HEK293 (cell line): ENCODE results near the gene MTHFSD.

Experiments used
- EGR2 ChIP-seq: fragments of 450-650 bp; formaldehyde crosslinking; IDR thresholded peaks from 2 replicates; pipeline ENCODE4 v1.5.1; 2016; ENCODE audit warnings: low read depth, missing biosample characterization, missing genetic modification characterization
- HOXD13 ChIP-seq: sonication (generic); formaldehyde crosslinking; IDR thresholded peaks from 2 replicates; pipeline ENCODE4 v1.8.0; 2022; ENCODE audit warnings: missing genetic modification reagents, borderline replicate concordance
- KLF10 ChIP-seq: fragments of 450-650 bp; IDR thresholded peaks from 2 replicates; pipeline ENCODE4 v1.5.1; 2018; ENCODE audit warnings: missing biosample characterization, mild to moderate bottlenecking, missing genetic modification characterization
- OVOL3 ChIP-seq: fragments of 450-650 bp; formaldehyde crosslinking; IDR thresholded peaks from 2 replicates; pipeline ENCODE4 v1.5.1; 2016; ENCODE audit warnings: missing biosample characterization, missing genetic modification characterization
- PRDM4 ChIP-seq: fragments of 450-650 bp; formaldehyde crosslinking; IDR thresholded peaks from 2 replicates; pipeline ENCODE4 v1.5.1; 2017; ENCODE audit warnings: missing biosample characterization, missing genetic modification characterization
- SCRT2 ChIP-seq: fragments of 450-650 bp; formaldehyde crosslinking; IDR thresholded peaks from 2 replicates; pipeline ENCODE4 v1.5.1; 2016; ENCODE audit warnings: missing biosample characterization, missing genetic modification characterization
- SP7 ChIP-seq: fragments of 450-650 bp; formaldehyde crosslinking; IDR thresholded peaks from 2 replicates; pipeline ENCODE4 v1.5.1; 2016; ENCODE audit warnings: missing biosample characterization, missing genetic modification characterization
- YY2 ChIP-seq: fragments of 450-650 bp; formaldehyde crosslinking; IDR thresholded peaks from 2 replicates; pipeline ENCODE4 v1.5.1; 2016; ENCODE audit warnings: missing biosample characterization, missing genetic modification characterization
- ZFHX2 ChIP-seq: fragments of 450-650 bp; formaldehyde crosslinking; conservative IDR thresholded peaks from 2 replicates; pipeline ENCODE4 v1.5.1; 2016; ENCODE audit warnings: missing biosample characterization, missing genetic modification characterization
- ZIC2 ChIP-seq: fragments of 450-650 bp; formaldehyde crosslinking; IDR thresholded peaks from 2 replicates; pipeline ENCODE4 v1.5.1; 2016; ENCODE audit warnings: missing biosample characterization, missing genetic modification characterization
- ZNF138 ChIP-seq: fragments of 450-650 bp; formaldehyde crosslinking; IDR thresholded peaks from 2 replicates; pipeline ENCODE4 v1.5.1; 2016; ENCODE audit warnings: missing biosample characterization, missing genetic modification characterization, borderline replicate concordance
- ZNF155 ChIP-seq: fragments of 450-650 bp; formaldehyde crosslinking; IDR thresholded peaks from 2 replicates; pipeline ENCODE4 v1.5.1; 2016; ENCODE audit warnings: missing biosample characterization, missing genetic modification characterization
- ZNF169 ChIP-seq: fragments of 450-650 bp; formaldehyde crosslinking; IDR thresholded peaks from 2 replicates; pipeline ENCODE4 v1.5.1; 2016; ENCODE audit warnings: missing biosample characterization, missing genetic modification characterization
- ZNF2 ChIP-seq: fragments of 450-650 bp; formaldehyde crosslinking; IDR thresholded peaks from 2 replicates; pipeline ENCODE4 v1.5.1; 2016; ENCODE audit warnings: missing biosample characterization, missing genetic modification characterization
- ZNF23 ChIP-seq: fragments of 450-650 bp; formaldehyde crosslinking; IDR thresholded peaks from 2 replicates; pipeline ENCODE4 v1.5.1; 2016; ENCODE audit warnings: missing biosample characterization, missing genetic modification characterization, borderline replicate concordance
- ZNF302 ChIP-seq: fragments of 450-650 bp; formaldehyde crosslinking; IDR thresholded peaks from 2 replicates; pipeline ENCODE4 v1.5.1; 2016; ENCODE audit warnings: missing biosample characterization, missing genetic modification characterization, low read depth
- ZNF350 ChIP-seq: fragments of 450-650 bp; formaldehyde crosslinking; IDR thresholded peaks from 2 replicates; pipeline ENCODE4 v1.5.0; 2017; ENCODE audit warnings: missing biosample characterization, mild to moderate bottlenecking, missing genetic modification characterization
- ZNF37A ChIP-seq: fragments of 450-650 bp; IDR thresholded peaks from 2 replicates; pipeline ENCODE4 v1.5.1; 2018; ENCODE audit warnings: missing biosample characterization, missing genetic modification characterization
- ZNF391 ChIP-seq: fragments of 450-650 bp; formaldehyde crosslinking; IDR thresholded peaks from 2 replicates; pipeline ENCODE4 v1.5.1; 2016; ENCODE audit warnings: low read depth, missing biosample characterization, missing genetic modification characterization, borderline replicate concordance
- ZNF416 ChIP-seq: fragments of 450-650 bp; formaldehyde crosslinking; IDR thresholded peaks from 2 replicates; pipeline ENCODE4 v1.5.1; 2016; ENCODE audit warnings: missing biosample characterization, missing genetic modification characterization
- ZNF513 ChIP-seq: fragments of 450-650 bp; IDR thresholded peaks from 2 replicates; pipeline ENCODE4 v1.5.1; 2018; ENCODE audit warnings: missing biosample characterization, missing genetic modification characterization
- ZNF549 ChIP-seq: fragments of 450-650 bp; IDR thresholded peaks from 2 replicates; pipeline ENCODE4 v1.5.1; 2018; ENCODE audit warnings: missing biosample characterization, missing genetic modification characterization, mild to moderate bottlenecking, inconsistent platforms, moderate library complexity
- ZNF610 ChIP-seq: fragments of 450-650 bp; formaldehyde crosslinking; IDR thresholded peaks from 2 replicates; pipeline ENCODE4 v1.5.1; 2016; ENCODE audit warnings: missing biosample characterization, missing genetic modification characterization, borderline replicate concordance
- ZNF660 ChIP-seq: fragments of 450-650 bp; IDR thresholded peaks from 2 replicates; pipeline ENCODE4 v1.5.1; 2018; ENCODE audit warnings: missing biosample characterization, mild to moderate bottlenecking, missing genetic modification characterization
- ZNF677 ChIP-seq: fragments of 450-650 bp; IDR thresholded peaks from 2 replicates; pipeline ENCODE4 v1.5.0; 2018; ENCODE audit warnings: missing biosample characterization, mild to moderate bottlenecking, missing genetic modification characterization, moderate library complexity
- ZNF777 ChIP-seq: fragments of 450-650 bp; formaldehyde crosslinking; IDR thresholded peaks from 2 replicates; pipeline ENCODE4 v1.5.1; 2017; ENCODE audit warnings: missing biosample characterization, missing genetic modification characterization, borderline replicate concordance
- ZSCAN30 ChIP-seq: fragments of 450-650 bp; IDR thresholded peaks from 2 replicates; pipeline ENCODE4 v1.5.1; 2018; ENCODE audit warnings: missing biosample characterization, mild to moderate bottlenecking, missing genetic modification characterization, moderate library complexity
- ZXDB ChIP-seq: fragments of 450-650 bp; formaldehyde crosslinking; IDR thresholded peaks from 2 replicates; pipeline ENCODE4 v1.5.1; 2016; ENCODE audit warnings: missing biosample characterization, missing genetic modification characterization
- TF ChIP-seq, protein P1 (sequence below): fragments of 450-650 bp; formaldehyde crosslinking; IDR thresholded peaks from 2 replicates; pipeline ENCODE4 v1.5.1; 2017; ENCODE audit warnings: missing biosample characterization, missing genetic modification characterization
- TF ChIP-seq, protein P2 (sequence below): fragments of 450-650 bp; formaldehyde crosslinking; IDR thresholded peaks from 2 replicates; pipeline ENCODE4 v1.5.1; 2016; ENCODE audit warnings: missing biosample characterization, missing genetic modification characterization
- TF ChIP-seq, protein P3 (sequence below): fragments of 450-650 bp; formaldehyde crosslinking; IDR thresholded peaks from 2 replicates; pipeline ENCODE4 v1.5.1; 2016; ENCODE audit warnings: missing biosample characterization, missing genetic modification characterization, borderline replicate concordance

Gene MTHFSD

DNA sequence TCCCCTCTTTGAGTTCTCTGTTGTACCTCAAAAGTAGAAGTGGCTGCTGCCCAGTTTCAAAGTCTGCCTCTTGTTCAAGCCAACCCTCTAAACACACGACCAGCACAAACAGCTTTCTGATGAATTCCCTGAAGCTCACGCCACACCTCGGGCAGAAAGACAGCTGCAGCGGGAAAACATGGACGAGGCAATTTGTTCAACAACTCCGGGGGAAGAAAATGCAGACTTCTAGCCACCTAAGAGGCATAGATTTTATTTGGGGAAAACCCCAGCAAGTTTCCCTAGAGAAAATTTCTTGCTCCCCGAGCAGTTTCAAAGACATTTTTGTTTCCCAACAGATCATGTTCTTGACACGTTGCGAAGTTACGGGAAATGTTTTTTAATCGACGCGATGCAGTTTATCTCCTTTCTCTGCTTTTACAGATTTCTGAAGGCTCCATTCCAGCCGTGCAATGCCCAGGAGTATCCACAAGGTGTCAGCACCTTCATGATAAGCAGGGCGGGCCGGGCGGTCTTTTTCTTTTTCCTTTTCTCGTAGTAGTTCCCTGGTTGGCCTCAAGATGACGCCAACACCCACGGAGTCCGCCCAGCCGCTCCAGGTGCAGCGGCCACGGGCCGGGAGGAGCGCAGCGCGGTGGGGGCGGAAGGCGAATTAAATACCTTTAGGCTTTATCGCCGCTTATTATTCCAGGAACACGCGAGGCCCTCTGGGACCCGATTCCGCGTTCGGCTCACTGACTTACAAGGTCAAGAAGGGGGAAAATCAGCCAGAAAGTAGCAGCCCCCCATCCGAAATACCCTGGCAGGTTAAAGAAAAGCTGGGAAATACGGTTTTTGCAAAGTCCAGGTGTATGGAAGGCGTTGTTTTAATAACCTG, 8.7 kb upstream of the MTHFSD start (continued):
- TF ChIP-seq ZXDB (0 out of 2 replicates have a peak, but pooled peaks have one; percentile 16), ZNF549 (no peak), ZNF37A (no peak), ZNF677 (tag by site-specific recombination) (no peak), ZNF23 (tag by site-specific recombination) (no peak), ZNF660 (tag by site-specific recombination) (peak; percentile 84), ZNF155 (no peak), ZNF2 (tag by site-specific recombination) (peak; percentile 57; the same call in 1 of the 2 replicates), SCRT2 (tag by site-specific recombination) (no peak), ZNF350 (tag by site-specific recombination) (no peak), OVOL3 (tag by site-specific recombination) (no peak), EGR2 (tag by site-specific recombination) (peak; percentile 24; the same call in 1 of the 2 replicates), HOXD13 (CRISPR knock-in tag) (no peak), ZNF416 (no peak), ZNF610 (tag by site-specific recombination) (peak; percentile 50; the same call in 1 of the 2 replicates), ZNF302 (tag by site-specific recombination) (no peak), ZIC2 (tag by site-specific recombination) (peak; percentile 15; the same call in 1 of the 2 replicates), ZNF391 (peak; percentile 28; the same call in 1 of the 2 replicates), KLF10 (tag by site-specific recombination) (no peak), ZNF169 (tag by site-specific recombination) (no peak), SP7 (tag by site-specific recombination) (peak; percentile 56; the same call in 1 of the 2 replicates), ZSCAN30 (tag by site-specific recombination) (peak; percentile 93), YY2 (tag by site-specific recombination) (no peak), PRDM4 (tag by site-specific recombination) (no peak), ZFHX2 (tag by site-specific recombination) (peak; percentile 39; the same call in 1 of the 2 replicates), ZNF138 (tag by site-specific recombination) (no peak), ZNF513 (no peak), ZNF777 (tag by site-specific recombination) (peak; percentile 34; the same call in 1 of the 2 replicates)
- TF ChIP-seq, protein P1, sequence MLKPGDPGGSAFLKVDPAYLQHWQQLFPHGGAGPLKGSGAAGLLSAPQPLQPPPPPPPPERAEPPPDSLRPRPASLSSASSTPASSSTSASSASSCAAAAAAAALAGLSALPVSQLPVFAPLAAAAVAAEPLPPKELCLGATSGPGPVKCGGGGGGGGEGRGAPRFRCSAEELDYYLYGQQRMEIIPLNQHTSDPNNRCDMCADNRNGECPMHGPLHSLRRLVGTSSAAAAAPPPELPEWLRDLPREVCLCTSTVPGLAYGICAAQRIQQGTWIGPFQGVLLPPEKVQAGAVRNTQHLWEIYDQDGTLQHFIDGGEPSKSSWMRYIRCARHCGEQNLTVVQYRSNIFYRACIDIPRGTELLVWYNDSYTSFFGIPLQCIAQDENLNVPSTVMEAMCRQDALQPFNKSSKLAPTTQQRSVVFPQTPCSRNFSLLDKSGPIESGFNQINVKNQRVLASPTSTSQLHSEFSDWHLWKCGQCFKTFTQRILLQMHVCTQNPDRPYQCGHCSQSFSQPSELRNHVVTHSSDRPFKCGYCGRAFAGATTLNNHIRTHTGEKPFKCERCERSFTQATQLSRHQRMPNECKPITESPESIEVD, result peak; percentile 29; the same call in 1 of the 2 replicates
- TF ChIP-seq, protein P2, sequence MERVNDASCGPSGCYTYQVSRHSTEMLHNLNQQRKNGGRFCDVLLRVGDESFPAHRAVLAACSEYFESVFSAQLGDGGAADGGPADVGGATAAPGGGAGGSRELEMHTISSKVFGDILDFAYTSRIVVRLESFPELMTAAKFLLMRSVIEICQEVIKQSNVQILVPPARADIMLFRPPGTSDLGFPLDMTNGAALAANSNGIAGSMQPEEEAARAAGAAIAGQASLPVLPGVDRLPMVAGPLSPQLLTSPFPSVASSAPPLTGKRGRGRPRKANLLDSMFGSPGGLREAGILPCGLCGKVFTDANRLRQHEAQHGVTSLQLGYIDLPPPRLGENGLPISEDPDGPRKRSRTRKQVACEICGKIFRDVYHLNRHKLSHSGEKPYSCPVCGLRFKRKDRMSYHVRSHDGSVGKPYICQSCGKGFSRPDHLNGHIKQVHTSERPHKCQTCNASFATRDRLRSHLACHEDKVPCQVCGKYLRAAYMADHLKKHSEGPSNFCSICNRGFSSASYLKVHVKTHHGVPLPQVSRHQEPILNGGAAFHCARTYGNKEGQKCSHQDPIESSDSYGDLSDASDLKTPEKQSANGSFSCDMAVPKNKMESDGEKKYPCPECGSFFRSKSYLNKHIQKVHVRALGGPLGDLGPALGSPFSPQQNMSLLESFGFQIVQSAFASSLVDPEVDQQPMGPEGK (tag by site-specific recombination), result peak; percentile 41; the same call in 1 of the 2 replicates
- TF ChIP-seq, protein P3, sequence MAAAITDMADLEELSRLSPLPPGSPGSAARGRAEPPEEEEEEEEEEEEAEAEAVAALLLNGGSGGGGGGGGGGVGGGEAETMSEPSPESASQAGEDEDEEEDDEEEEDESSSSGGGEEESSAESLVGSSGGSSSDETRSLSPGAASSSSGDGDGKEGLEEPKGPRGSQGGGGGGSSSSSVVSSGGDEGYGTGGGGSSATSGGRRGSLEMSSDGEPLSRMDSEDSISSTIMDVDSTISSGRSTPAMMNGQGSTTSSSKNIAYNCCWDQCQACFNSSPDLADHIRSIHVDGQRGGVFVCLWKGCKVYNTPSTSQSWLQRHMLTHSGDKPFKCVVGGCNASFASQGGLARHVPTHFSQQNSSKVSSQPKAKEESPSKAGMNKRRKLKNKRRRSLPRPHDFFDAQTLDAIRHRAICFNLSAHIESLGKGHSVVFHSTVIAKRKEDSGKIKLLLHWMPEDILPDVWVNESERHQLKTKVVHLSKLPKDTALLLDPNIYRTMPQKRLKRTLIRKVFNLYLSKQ (tag by site-specific recombination), result no peak
